HepG2 (cell line): ENCODE measurements around the gene STMND1. TPM values are rescaled to one million over a fixed set of nuclear protein-coding genes. Genes with fewer than 3 reads are reported as not detected.

ENCODE experiments used
- ATAC-seq: fragments of 200-7000 bp; cut with Tn5 transposase; 3 replicates; pipeline ENCODE4 v1.9.1; 2020; ENCODE audit warnings: mild to moderate bottlenecking, moderate library complexity
- BruUV-seq: library from RNA; stranded (reverse); fragments of 400-500 nt; replicated peaks from 2 replicates; lab custom pipeline; 2021; lab: Mats Ljungman, UMichigan
- CTCF ChIA-PET: fragments of 300-600 bp; formaldehyde crosslinking; extraction: SDS; loops from one replicate; lab custom pipeline; 2021; ENCODE audit warnings: low total read pairs, inconsistent platforms, low intra/inter-chr PET ratio; lab: Yijun Ruan, JAX
- POLR2A ChIA-PET: fragments of 350-600 bp; sonication (Branson Sonifier 250); formaldehyde crosslinking; loops from one replicate; lab custom pipeline; 2020; ENCODE audit warnings: antibody characterized with exemption, inconsistent platforms; lab: Yijun Ruan, JAX
- DNase-seq: peaks from one replicate; pipeline ENCODE4 v3.0.0-alpha.2; 2015; ENCODE audit warnings: low spot score
- FAIRE-seq: peaks from 3 replicates; lab custom pipeline; 2011; peaks lifted over from hg19 to GRCh38; lab: Jason Lieb, UNC
- H2AFZ ChIP-seq: one replicate; pipeline ENCODE4 v1.6.1; 2011; ENCODE audit warnings: low read length, inconsistent platforms
- H3K27ac ChIP-seq: fragments of 300-600 bp; 3 replicates; pipeline ENCODE4 v1.8.0; 2011; ENCODE audit warnings: mixed run types, mild to moderate bottlenecking, mixed read lengths, low read length, inconsistent platforms; ENCODE audit not compliant: insufficient read depth; ENCODE audit errors: extremely low read length
- H3K27me3 ChIP-seq, 2 experiments: fragments of 200-600 bp in 1 of 2; 2 replicates in 1 of 2; 3 replicates in 1 of 2; pipeline versions ENCODE4 v1.6.0 to v1.8.0; 2011; ENCODE audit warnings: low read length in 2 of 2, mild to moderate bottlenecking in 2 of 2, moderate library complexity in 2 of 2, inconsistent platforms in 1 of 2; ENCODE audit not compliant: insufficient read depth in 2 of 2, control insufficient read depth in 1 of 2
- H3K36me3 ChIP-seq, 2 experiments: fragments of 200-600 bp in 1 of 2; replicated peaks in 1 of 2; 2 replicates in 1 of 2; 3 replicates in 1 of 2; pipeline versions ENCODE4 v1.5.1 to v1.8.0; 2011; ENCODE audit warnings: low read length in 2 of 2, inconsistent platforms in 1 of 2; ENCODE audit not compliant: insufficient read depth in 2 of 2, control insufficient read depth in 1 of 2
- H3K4me1 ChIP-seq: 2 replicates; pipeline ENCODE4 v1.5.1; 2012; ENCODE audit warnings: low read length, inconsistent platforms; ENCODE audit not compliant: insufficient read depth
- H3K4me2 ChIP-seq: 2 replicates; pipeline ENCODE4 v1.6.0; 2011; ENCODE audit warnings: low read depth, low read length, inconsistent platforms
- H3K4me3 ChIP-seq, 3 experiments: fragments of 200-600 bp in 1 of 3; sonication (generic), shearing (Covaris generic) in 1 of 3; replicated peaks in 1 of 3; 2 replicates each; pipeline ENCODE4 v1.5.1; 2011 to 2016; ENCODE audit warnings: low read length in 3 of 3, inconsistent platforms in 2 of 3, low read depth in 2 of 3, mild to moderate bottlenecking in 2 of 3, control low read depth in 1 of 3, mixed read lengths in 1 of 3; ENCODE audit not compliant: insufficient read depth in 1 of 3
- H3K79me2 ChIP-seq: one replicate; pipeline ENCODE4 v1.6.1; 2011; ENCODE audit warnings: low read length, inconsistent platforms; ENCODE audit not compliant: insufficient read depth
- H3K9ac ChIP-seq: 2 replicates; pipeline ENCODE4 v1.6.0; 2011; ENCODE audit warnings: mild to moderate bottlenecking, low read depth, low read length, inconsistent platforms; ENCODE audit not compliant: insufficient read depth
- H3K9me3 ChIP-seq: 2 replicates; pipeline ENCODE4 v1.5.1; 2012; ENCODE audit warnings: mild to moderate bottlenecking, low read length
- H4K20me1 ChIP-seq: 2 replicates; pipeline ENCODE4 v1.6.0; 2011; ENCODE audit warnings: inconsistent platforms, mild to moderate bottlenecking, low read length, moderate library complexity; ENCODE audit not compliant: insufficient read depth
- GTF3A ChIP-seq: sonication (generic); formaldehyde crosslinking; conservative IDR thresholded peaks from 2 replicates; pipeline ENCODE4 v1.4.0; 2020; ENCODE audit warnings: mild to moderate bottlenecking, missing genetic modification reagents
- KLF16 ChIP-seq, 2 experiments: sonication (generic) in 1 of 2; formaldehyde crosslinking in 1 of 2; IDR thresholded peaks; 2 replicates each; pipeline versions ENCODE4 v1.6.1 to v1.8.0; 2016 to 2023; ENCODE audit warnings: missing genetic modification reagents in 2 of 2, missing compliant biosample characterization in 1 of 2
- ONECUT2 ChIP-seq: sonication (generic); formaldehyde crosslinking; IDR thresholded peaks from 2 replicates; pipeline ENCODE4 v1.4.0; 2020; ENCODE audit warnings: missing genetic modification reagents
- PCBP2 ChIP-seq: fragments of 200-400 bp; formaldehyde crosslinking; optimal IDR thresholded peaks from 2 replicates; pipeline ENCODE3; 2018; ENCODE audit warnings: low read length, low read depth; ENCODE audit not compliant: poor library complexity, severe bottlenecking
- PITX1 ChIP-seq: sonication (generic); formaldehyde crosslinking; IDR thresholded peaks from 2 replicates; pipeline ENCODE4 v1.5.1; 2020; ENCODE audit warnings: mild to moderate bottlenecking, missing genetic modification reagents
- SCMH1 ChIP-seq: sonication (generic); formaldehyde crosslinking; IDR thresholded peaks from 2 replicates; pipeline ENCODE4 v1.9.0; 2021; ENCODE audit warnings: missing genetic modification reagents, mild to moderate bottlenecking, borderline replicate concordance
- TRIM24 ChIP-seq: sonication (generic); formaldehyde crosslinking; IDR thresholded peaks from 2 replicates; pipeline ENCODE4 v1.8.0; 2022; ENCODE audit warnings: mild to moderate bottlenecking, missing genetic modification reagents
- U2AF1 ChIP-seq: fragments of 200-400 bp; formaldehyde crosslinking; optimal IDR thresholded peaks from 2 replicates; pipeline ENCODE3; 2017; ENCODE audit warnings: mild to moderate bottlenecking, low read depth, low read length
- WIZ ChIP-seq: sonication (generic); formaldehyde crosslinking; IDR thresholded peaks from 2 replicates; pipeline ENCODE4 v1.5.1; 2020; ENCODE audit warnings: mild to moderate bottlenecking, missing genetic modification reagents
- ZFX ChIP-seq: sonication (generic); formaldehyde crosslinking; IDR thresholded peaks from 2 replicates; pipeline ENCODE4 v1.4.0; 2020; ENCODE audit warnings: mild to moderate bottlenecking, low read depth, missing genetic modification reagents, moderate library complexity
- ZNF12 ChIP-seq: sonication (generic); formaldehyde crosslinking; IDR thresholded peaks from 2 replicates; pipeline ENCODE4 v1.5.0; 2020; ENCODE audit warnings: missing genetic modification reagents
- ZNF253 ChIP-seq: sonication (generic); formaldehyde crosslinking; IDR thresholded peaks from 2 replicates; pipeline ENCODE4 v1.8.0; 2022; ENCODE audit warnings: mild to moderate bottlenecking, missing genetic modification reagents, borderline replicate concordance
- ZNF280D ChIP-seq: sonication (generic); formaldehyde crosslinking; IDR thresholded peaks from 2 replicates; pipeline ENCODE4 v1.5.1; 2020; ENCODE audit warnings: mild to moderate bottlenecking, missing genetic modification reagents
- ZNF282 ChIP-seq: fragments of 450-650 bp; IDR thresholded peaks from 2 replicates; pipeline ENCODE4 v1.6.1; 2018; ENCODE audit not compliant: partially characterized antibody
- ZNF761 ChIP-seq: sonication (generic); formaldehyde crosslinking; conservative IDR thresholded peaks from 2 replicates; pipeline ENCODE4 v1.4.0; 2020; ENCODE audit warnings: mild to moderate bottlenecking, missing genetic modification reagents
- WGBS: methylation state at CpG from one replicate; pipeline ENCODE4 v1.1.6; 2017; ENCODE audit warnings: low lambda C conversion rate; 5-methylcytosine and 5-hydroxymethylcytosine counted together
- in situ Hi-C: cut with HindIII; loops from 2 replicates; pipeline ENCODE4 v1.10.0; 2017; ENCODE audit warnings: low pct_unique_long_range_greater_than_20kb; ENCODE audit not compliant: extremely low pct_ligation_motif_present
- intact Hi-C: fragments of 100-400 bp; cut with micrococcal nuclease; formaldehyde crosslinking; loops from one replicate; pipeline ENCODE4 v1.10.0; 2022; ENCODE audit not compliant: unreplicated experiment
- polyA plus RNA-seq, 8 experiments: library from polyadenylated mRNA; depleted of rRNA in 3 of 8; stranded (reverse) in 7 of 8; unstranded in 1 of 8; fragments of >200 nt; fragmentation: Illumina TruSeq in 4 of 8; extraction: Trizol in 4 of 8; gene quantifications; 2 replicates each; pipeline versions ENCODE4 v1.2.1 to v1.2.3, GENCODE V29; 2011 to 2016; ENCODE audit warnings: low read depth in 4 of 8, missing spikeins in 1 of 8, mixed read lengths in 1 of 8; ENCODE audit not compliant: insufficient read depth in 1 of 8
- total RNA-seq, 5 experiments: library from RNA; depleted of rRNA; stranded (reverse); fragments of >200 nt; fragmentation: Illumina TruSeq; extraction: Trizol; gene quantifications; 2 replicates each; pipeline ENCODE4 v1.2.3, GENCODE V29; 2016; ENCODE audit warnings: low read depth in 1 of 5
- TF ChIP-seq, protein P1 (sequence below): IDR thresholded peaks from 2 replicates; pipeline ENCODE4 v1.6.1; 2016; ENCODE audit warnings: low read depth, borderline replicate concordance
- TF ChIP-seq, protein P2 (sequence below): conservative IDR thresholded peaks from 2 replicates; pipeline ENCODE4 v1.6.1; 2018; ENCODE audit warnings: missing genetic modification reagents

Gene STMND1
- total and polyA plus RNA-seq, 2 of the 13 experiments (the other 11 are each of a cell fraction or from before 2014, with no cell fraction given): not detected

DNA sequence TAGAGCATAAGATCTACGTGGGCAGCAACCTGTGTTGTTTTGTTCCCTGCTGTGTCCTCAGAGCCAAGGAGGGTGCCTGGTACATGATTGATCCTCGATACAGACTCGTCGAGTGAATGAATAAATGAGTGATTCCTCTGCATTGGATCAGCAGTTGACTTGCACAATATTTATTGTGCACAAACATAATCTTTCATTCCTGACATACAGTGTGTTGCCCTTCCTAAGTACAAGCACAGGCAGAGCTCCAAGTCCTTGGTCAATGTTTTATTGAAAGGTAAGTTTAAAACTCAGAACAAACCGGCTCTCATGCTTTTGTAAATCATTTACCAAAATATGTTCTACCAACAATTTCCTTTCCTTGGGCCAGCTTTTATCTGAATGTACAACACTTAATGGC lies 57.4 kb downstream of the STMND1 start:
- Histone ChIP-seq H3K4me3 (no peak overlapping the region; a peak in 1 of 6 replicates), H3K79me2 (no peaks in the 10 kb centered on the region), H3K36me3 (no peaks in the 10 kb centered on the region), H4K20me1 (no peaks in the 10 kb centered on the region), H3K4me2 (peak overlapping the region; percentile 29), H3K4me1 (peaks cover 16% of the 10 kb centered on the region), H3K9ac (no peak overlapping the region), H3K27ac (no peak overlapping the region), H2AFZ (no peak overlapping the region), H3K27me3 (no peaks in the 10 kb centered on the region; a peak in 1 of 5 replicates), H3K9me3 (no peaks in the 10 kb centered on the region)
- ChIA-PET CTCF (no interaction called here), POLR2A (no interaction called here)
- ATAC-seq (peak; percentile 92), DNase-seq (peak; percentile 83), FAIRE-seq (peak; percentile 66)
- no TSS peak for BruUV-seq
- whole genome bisulfite sequencing: 4% methylated on average over 5 of the region's 5 CpGs
- in situ Hi-C loops: loop anchor here (5.0 to 25.0 kb wide), 4 partner anchors 423 to 1153 kb away; partner anchors contain the start of gene NHLRC1
- intact Hi-C loops: loop anchor here (5.0 to 10.0 kb wide), 2 partner anchors 963 to 1346 kb away; partner anchors contain the start of gene NHLRC1
- TF ChIP-seq, protein P1, sequence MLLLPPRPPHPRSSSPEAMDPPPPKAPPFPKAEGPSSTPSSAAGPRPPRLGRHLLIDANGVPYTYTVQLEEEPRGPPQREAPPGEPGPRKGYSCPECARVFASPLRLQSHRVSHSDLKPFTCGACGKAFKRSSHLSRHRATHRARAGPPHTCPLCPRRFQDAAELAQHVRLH (CRISPR knock-in tag): no peak
- 0 out of 2 replicates have a peak, but pooled peaks have one; percentile 56 for TF ChIP-seq ZNF12
- no peak for TF ChIP-seq U2AF1
- TF ChIP-seq KLF16 (CRISPR knock-in tag; IDR thresholded peaks at IDR 0.05): no peak
- no peak for TF ChIP-seq ZFX
- TF ChIP-seq, protein P2, sequence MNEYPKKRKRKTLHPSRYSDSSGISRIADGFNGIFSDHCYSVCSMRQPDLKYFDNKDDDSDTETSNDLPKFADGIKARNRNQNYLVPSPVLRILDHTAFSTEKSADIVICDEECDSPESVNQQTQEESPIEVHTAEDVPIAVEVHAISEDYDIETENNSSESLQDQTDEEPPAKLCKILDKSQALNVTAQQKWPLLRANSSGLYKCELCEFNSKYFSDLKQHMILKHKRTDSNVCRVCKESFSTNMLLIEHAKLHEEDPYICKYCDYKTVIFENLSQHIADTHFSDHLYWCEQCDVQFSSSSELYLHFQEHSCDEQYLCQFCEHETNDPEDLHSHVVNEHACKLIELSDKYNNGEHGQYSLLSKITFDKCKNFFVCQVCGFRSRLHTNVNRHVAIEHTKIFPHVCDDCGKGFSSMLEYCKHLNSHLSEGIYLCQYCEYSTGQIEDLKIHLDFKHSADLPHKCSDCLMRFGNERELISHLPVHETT (CRISPR knock-in tag): no peak
- TF ChIP-seq ZNF282: no peak
- no peak for TF ChIP-seq GTF3A (CRISPR knock-in tag)
- TF ChIP-seq ONECUT2: no peak
- TF ChIP-seq ZNF280D (CRISPR knock-in tag): no peak
- TF ChIP-seq ZNF253 (CRISPR knock-in tag): no peak
- no peak for TF ChIP-seq SCMH1 (CRISPR knock-in tag)
- TF ChIP-seq TRIM24 (CRISPR knock-in tag): no peak
- no peak for TF ChIP-seq PCBP2
- peak; percentile 61 for TF ChIP-seq PITX1 (CRISPR knock-in tag)
- TF ChIP-seq ZNF761 (CRISPR knock-in tag): no peak; the same call in 1 of the 2 replicates
- TF ChIP-seq WIZ (CRISPR knock-in tag): no peak
